KMS-11 (cell line): ENCODE data around the gene RAD51B.

Experiments used
- H2AFZ ChIP-seq: fragments of 200-600 bp; sonication (generic); 2 replicates; pipeline ENCODE4 v1.6.1; 2016; ENCODE audit warnings: antibody characterized with exemption, mixed run types, low read depth
- H3K27ac ChIP-seq: fragments of 200-600 bp; sonication (generic); 2 replicates; pipeline ENCODE4 v1.6.1; 2016; ENCODE audit warnings: mild to moderate bottlenecking, mixed run types
- H3K27me3 ChIP-seq: fragments of 200-600 bp; sonication (generic); 2 replicates; pipeline ENCODE4 v1.6.1; 2017; ENCODE audit warnings: mild to moderate bottlenecking, low read depth, mixed run types, moderate library complexity; ENCODE audit not compliant: insufficient read depth
- H3K36me3 ChIP-seq: fragments of 200-600 bp; sonication (generic); 2 replicates; pipeline ENCODE4 v1.6.1; 2017; ENCODE audit warnings: mild to moderate bottlenecking, mixed run types; ENCODE audit not compliant: insufficient read depth
- H3K4me1 ChIP-seq: fragments of 200-600 bp; sonication (generic); 2 replicates; pipeline ENCODE4 v1.6.1; 2016; ENCODE audit warnings: mild to moderate bottlenecking, low read depth, mixed run types; ENCODE audit not compliant: poor library complexity, severe bottlenecking
- H3K4me2 ChIP-seq: fragments of 200-600 bp; sonication (generic); 2 replicates; pipeline ENCODE4 v1.7.0; 2016; ENCODE audit warnings: mild to moderate bottlenecking, mixed run types
- H3K4me3 ChIP-seq: fragments of 200-600 bp; sonication (generic); IDR thresholded peaks from 2 replicates; pipeline ENCODE4 v1.6.1; 2017; ENCODE audit warnings: low read depth, low read length, mixed read lengths; ENCODE audit not compliant: insufficient read depth
- H3K79me2 ChIP-seq: fragments of 200-600 bp; sonication (generic); 2 replicates; pipeline ENCODE4 v1.6.1; 2016; ENCODE audit warnings: low read depth, mixed run types; ENCODE audit not compliant: insufficient read depth
- H3K9ac ChIP-seq: fragments of 200-600 bp; sonication (generic); 2 replicates; pipeline ENCODE4 v1.6.1; 2016; ENCODE audit warnings: mild to moderate bottlenecking, mixed run types
- H4K20me1 ChIP-seq: fragments of 200-600 bp; sonication (generic); 2 replicates; pipeline ENCODE4 v1.6.1; 2016; ENCODE audit warnings: mild to moderate bottlenecking, mixed run types; ENCODE audit not compliant: insufficient read depth
- TF ChIP-seq, protein P1 (sequence below): fragments of 200-600 bp; sonication (generic); conservative IDR thresholded peaks from 2 replicates; pipeline ENCODE4 v1.6.1; 2017; ENCODE audit warnings: low read depth, mild to moderate bottlenecking, antibody characterized with exemption, low read length, moderate library complexity, mixed read lengths

Gene RAD51B

DNA sequence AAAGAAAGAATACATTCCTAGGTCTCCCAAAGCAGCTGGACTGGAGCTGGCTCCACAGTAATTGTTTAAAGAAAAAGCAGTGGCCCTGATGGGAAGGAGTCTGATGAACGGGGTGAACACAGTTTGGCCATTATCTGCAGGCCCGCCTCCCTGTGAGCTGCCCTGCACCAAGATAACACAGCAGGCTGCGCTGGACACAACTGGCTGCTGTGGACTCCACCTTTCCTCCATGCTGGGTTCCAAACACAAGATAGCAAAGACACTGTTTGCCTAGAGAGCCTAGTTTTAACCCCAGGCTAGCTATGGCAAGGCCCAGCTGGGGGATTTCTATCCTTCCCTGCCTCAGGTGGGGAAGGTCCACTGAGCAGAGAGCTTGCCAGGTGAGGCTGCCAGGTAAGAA is 938.7 kb downstream of the RAD51B start:
- Histone ChIP-seq H3K27me3 (no peaks in the 10 kb centered on the region), H3K4me1 (no peaks in the 10 kb centered on the region), H3K4me3 (no peak overlapping the region), H4K20me1 (no peaks in the 10 kb centered on the region), H3K27ac (no peak overlapping the region), H3K79me2 (no peaks in the 10 kb centered on the region), H3K36me3 (no peaks in the 10 kb centered on the region), H3K9ac (no peak overlapping the region), H2AFZ (no peak overlapping the region), H3K4me2 (no peak overlapping the region)
- TF ChIP-seq, protein P1, sequence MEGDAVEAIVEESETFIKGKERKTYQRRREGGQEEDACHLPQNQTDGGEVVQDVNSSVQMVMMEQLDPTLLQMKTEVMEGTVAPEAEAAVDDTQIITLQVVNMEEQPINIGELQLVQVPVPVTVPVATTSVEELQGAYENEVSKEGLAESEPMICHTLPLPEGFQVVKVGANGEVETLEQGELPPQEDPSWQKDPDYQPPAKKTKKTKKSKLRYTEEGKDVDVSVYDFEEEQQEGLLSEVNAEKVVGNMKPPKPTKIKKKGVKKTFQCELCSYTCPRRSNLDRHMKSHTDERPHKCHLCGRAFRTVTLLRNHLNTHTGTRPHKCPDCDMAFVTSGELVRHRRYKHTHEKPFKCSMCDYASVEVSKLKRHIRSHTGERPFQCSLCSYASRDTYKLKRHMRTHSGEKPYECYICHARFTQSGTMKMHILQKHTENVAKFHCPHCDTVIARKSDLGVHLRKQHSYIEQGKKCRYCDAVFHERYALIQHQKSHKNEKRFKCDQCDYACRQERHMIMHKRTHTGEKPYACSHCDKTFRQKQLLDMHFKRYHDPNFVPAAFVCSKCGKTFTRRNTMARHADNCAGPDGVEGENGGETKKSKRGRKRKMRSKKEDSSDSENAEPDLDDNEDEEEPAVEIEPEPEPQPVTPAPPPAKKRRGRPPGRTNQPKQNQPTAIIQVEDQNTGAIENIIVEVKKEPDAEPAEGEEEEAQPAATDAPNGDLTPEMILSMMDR, result no peak

DNA sequence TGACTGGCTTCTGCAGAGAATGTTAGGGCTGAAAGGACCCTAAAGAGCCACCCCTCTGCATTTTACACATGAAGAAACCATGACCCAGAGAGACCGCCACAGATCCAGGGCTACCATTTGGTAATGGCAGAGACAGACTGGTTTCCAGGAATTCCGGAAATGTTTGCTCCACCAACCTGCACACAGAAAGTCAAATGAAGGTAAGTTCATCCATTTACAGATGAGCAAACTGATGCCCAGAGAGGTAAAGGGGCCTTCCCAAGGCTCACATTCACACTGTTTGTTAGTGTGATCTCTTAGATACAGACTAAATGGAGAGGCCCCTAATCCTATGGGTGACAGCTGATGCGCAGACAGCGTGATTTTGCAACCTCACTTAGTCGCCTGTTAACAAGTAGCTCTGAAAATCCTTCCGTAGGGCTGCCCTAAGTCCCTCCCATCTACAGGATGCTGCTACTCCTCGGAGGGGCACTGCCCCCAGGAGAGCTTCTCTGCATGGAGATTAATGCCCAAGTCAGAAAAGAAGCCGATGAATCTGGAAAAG is 939.5 kb downstream of the RAD51B start:
- TF ChIP-seq, protein P1, result no peak
- Histone ChIP-seq H2AFZ (no peak overlapping the region), H3K27ac (no peak overlapping the region), H3K36me3 (no peaks in the 10 kb centered on the region), H3K4me1 (no peaks in the 10 kb centered on the region), H4K20me1 (no peaks in the 10 kb centered on the region), H3K27me3 (no peaks in the 10 kb centered on the region), H3K4me3 (no peak overlapping the region), H3K9ac (no peak overlapping the region), H3K4me2 (no peak overlapping the region), H3K79me2 (no peaks in the 10 kb centered on the region)

DNA sequence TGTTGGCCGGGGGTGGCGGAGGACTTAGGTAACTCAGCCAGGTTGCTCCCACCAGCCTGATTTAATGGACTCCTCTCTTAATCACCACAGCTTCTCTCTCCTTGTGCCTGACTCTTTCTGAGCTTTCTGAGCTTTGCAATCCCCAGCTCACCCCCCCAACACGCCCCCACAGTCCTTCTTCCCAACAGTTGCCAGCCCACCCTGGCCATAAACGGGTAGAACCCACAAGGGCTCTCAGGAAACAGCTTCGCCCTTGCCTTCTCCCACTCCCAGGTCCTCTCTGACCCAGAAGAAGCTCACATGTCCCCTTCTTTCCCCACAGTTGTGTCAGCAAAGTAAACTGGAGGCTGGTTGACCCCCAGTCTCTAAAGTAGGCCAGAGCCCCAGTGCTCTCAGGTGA is 940.4 kb downstream of the RAD51B start:
- H2AFZ ChIP-seq, result no peak overlapping the region
- H3K9ac ChIP-seq, result no peak overlapping the region
- no peaks in the 10 kb centered on the region for H3K4me1 ChIP-seq
- no peaks in the 10 kb centered on the region for H3K36me3 ChIP-seq
- TF ChIP-seq, protein P1, result no peak
- H4K20me1 ChIP-seq, result no peaks in the 10 kb centered on the region
- H3K27me3 ChIP-seq, result no peaks in the 10 kb centered on the region
- H3K4me3 ChIP-seq, result no peak overlapping the region
- H3K79me2 ChIP-seq, result no peaks in the 10 kb centered on the region
- no peak overlapping the region for H3K4me2 ChIP-seq
- H3K27ac ChIP-seq, result no peak overlapping the region

DNA sequence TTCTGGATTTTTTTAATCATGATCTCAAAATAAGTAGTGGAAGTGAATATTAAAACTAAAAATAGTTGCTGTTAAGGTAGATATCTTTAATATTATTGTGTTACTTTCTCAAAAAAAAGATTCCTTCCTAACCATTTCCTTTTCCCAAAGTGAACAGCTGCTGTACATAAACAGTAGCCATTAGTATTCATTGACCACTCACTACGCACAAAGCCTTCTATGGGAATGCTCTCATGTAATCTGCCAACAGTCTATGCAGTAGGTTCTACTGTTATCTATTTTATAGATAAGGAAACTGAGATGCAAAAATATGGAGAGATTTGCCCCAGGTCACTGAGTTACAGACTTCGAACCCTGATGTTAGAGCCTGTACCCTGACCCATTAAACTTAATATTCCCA is 941.2 kb downstream of the RAD51B start:
- Histone ChIP-seq H4K20me1 (no peaks in the 10 kb centered on the region), H3K4me1 (no peaks in the 10 kb centered on the region), H3K27ac (no peak overlapping the region), H3K36me3 (no peaks in the 10 kb centered on the region), H2AFZ (no peak overlapping the region), H3K9ac (no peak overlapping the region), H3K79me2 (no peaks in the 10 kb centered on the region), H3K4me2 (no peak overlapping the region), H3K27me3 (no peaks in the 10 kb centered on the region), H3K4me3 (no peak overlapping the region)
- TF ChIP-seq, protein P1, result no peak
